Fibroblast of skin of left quadriceps (primary cell): ENCODE data around the gene IL11.

Experiments used
- DNase-seq, 2 experiments: peaks; one replicate each; pipeline ENCODE4 v3.0.0-alpha.2; 2013; ENCODE audit warnings: low read depth in 2 of 2

IL11 gene

GRCh38 chr19:55391191-55391670 is 21.0 kb upstream of the IL11 start:
- DNase-seq, result no peak

GRCh38 chr19:55390461-55390880 is 20.2 kb upstream of the IL11 start:
- DNase-seq, result no peak

- no peak for DNase-seq
Measured at GRCh38 chr19:55389386-55390317, 19.4 kb upstream of the IL11 start.

- no peak for DNase-seq
Measured at GRCh38 chr19:55387736-55388497, 17.7 kb upstream of the IL11 start.

- DNase-seq, result no peak
Measured at GRCh38 chr19:55386493-55386971, 16.3 kb upstream of the IL11 start.

- peak; percentile 95 to 96 for DNase-seq
Measured at GRCh38 chr19:55385724-55386492, 15.6 kb upstream of the IL11 start, which contains the start of gene RPL28. TSS of gene RPL28 (plus strand) at chr19:55385932. CDS start at chr19:55386358, 426 bp downstream.

- DNase-seq, result peak; percentile 89 to 90
Measured at GRCh38 chr19:55384920-55385723, 14.9 kb upstream of the IL11 start.

- DNase-seq, result no peak
Measured at GRCh38 chr19:55384131-55384919, 14.1 kb upstream of the IL11 start, which contains the start of gene TMEM238. TSS of gene TMEM238 (minus strand) at chr19:55384292. CDS start at chr19:55384259, 33 bp downstream.

- no peak for DNase-seq
Measured at GRCh38 chr19:55383279-55384130, 13.2 kb upstream of the IL11 start.

GRCh38 chr19:55382522-55383054 is 12.3 kb upstream of the IL11 start:
- DNase-seq, result no peak

GRCh38 chr19:55382013-55382412 is 11.8 kb upstream of the IL11 start:
- DNase-seq, result no peak

GRCh38 chr19:55379174-55379573 is 8.9 kb upstream of the IL11 start:
- DNase-seq, result no peak

GRCh38 chr19:55377356-55378131 is 7.3 kb upstream of the IL11 start:
- DNase-seq, result no peak

GRCh38 chr19:55376241-55376933 is 6.1 kb upstream of the IL11 start, which contains the start of gene TMEM190:
TSS of gene TMEM190 (plus strand) at chr19:55376826. CDS start at chr19:55376854, 28 bp downstream.
- DNase-seq, result no peak

- DNase-seq, result no peak
Measured at GRCh38 chr19:55373993-55374757, 3.9 kb upstream of the IL11 start.

- DNase-seq, result no peak
Measured at GRCh38 chr19:55373306-55373992, 3.2 kb upstream of the IL11 start.
